ENCODE measurements around the gene TPSB2.
"Not testable (repeated sequence)": the region's sequence is repeated elsewhere in the genome, so short reads cannot be mapped to it uniquely, and the experiment has no call there.

TPSB2 gene

GRCh38 chr16:1230084-1230470 lies at the start of gene TPSB2:
TSS of gene TPSB2 (minus strand) at chr16:1230184. CDS start at chr16:1229951, 233 bp downstream.
- DNase-seq (ENCODE audit: low spot score), result not testable (repeated sequence)

DNA sequence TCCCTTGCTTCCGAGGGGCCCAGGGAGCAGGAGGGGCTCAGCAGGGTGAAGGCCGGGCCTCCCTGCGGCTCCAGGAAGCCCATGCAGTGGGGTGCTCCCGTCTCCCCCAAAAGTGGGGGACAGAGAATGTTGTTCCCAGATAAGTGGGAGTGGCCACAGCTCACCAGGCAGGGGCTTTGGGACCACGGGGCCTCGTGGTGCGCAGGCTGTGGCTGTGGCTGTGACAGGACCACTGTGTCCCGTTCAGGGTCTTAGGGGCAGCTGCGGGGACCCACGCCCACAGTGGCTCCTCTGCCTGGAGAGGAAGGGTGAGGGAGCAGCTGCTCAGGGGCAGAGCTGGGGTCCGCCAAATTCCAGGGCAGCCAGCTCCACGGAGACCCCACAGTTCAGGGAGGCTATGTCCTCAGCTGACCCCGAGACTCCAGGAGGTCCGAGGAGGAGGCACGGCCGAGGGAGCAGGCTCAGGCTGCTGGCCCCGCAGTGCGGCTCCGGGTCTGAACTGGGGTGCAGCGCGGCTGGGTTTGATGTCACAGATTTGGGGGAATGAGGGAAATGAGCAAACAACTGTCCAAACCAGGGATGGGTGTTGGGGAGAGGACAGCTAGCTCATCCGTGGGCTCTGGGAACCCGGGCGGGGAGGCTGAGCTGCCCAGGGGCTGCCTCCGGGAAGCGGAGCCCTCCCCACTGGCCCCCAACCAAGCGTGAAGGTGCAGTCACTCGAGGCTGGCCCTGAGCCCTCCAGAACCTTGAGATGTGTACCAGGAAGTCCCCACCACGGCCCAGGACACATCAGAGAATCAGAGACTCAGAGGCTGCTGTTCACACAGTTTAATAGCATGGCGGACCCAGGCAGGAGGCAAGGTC lies 49.3 kb upstream of the TPSB2 start:
- DNase-seq (ENCODE audit: low spot score), result no peak

DNA sequence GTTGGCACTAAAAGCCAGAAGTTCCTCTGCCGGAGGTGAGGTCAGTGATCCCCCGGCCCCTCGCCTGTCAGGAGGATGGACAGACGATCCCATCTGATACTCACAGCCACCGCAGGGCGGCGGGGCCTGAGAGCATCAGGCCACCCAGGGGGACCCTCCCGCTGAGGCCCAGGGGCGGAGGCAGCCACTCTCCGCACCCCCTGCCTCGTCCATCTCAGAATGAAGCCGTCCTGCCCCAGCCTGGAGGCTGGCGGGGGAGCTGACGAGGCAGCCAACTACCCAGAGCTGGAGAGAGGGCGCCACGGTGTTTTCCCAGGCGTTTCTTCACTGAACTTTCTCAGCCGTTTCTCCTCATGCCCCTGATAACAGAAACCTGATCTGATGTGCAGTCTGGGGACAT lies 48.5 kb upstream of the TPSB2 start:
- no peak for DNase-seq (ENCODE audit: low spot score)

- DNase-seq (ENCODE audit: low spot score), result no peak
Observed at GRCh38 chr16:1277617-1278282, 47.8 kb upstream of the TPSB2 start.

DNA sequence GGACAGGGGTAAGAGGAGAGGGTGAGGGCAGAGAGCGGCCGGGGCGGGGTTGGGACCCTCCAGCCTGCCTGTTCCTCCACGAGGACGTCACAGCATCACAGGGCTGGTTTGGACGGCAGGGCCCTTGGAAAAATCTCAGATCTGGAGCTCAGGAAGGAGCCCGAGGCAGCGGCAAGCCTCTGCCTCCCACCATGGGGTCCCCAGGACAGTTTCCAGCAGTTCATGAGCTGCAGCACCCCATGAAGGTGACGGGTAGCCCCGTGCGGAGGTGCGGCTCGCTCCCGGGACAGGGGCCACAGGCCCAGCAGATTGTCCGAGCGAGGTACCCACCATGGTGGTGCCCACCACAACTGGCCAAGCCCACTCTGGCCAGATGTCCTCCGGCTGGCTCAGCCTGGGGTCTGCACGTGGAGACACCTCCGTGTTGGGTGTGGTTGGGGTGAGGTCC lies 47.2 kb upstream of the TPSB2 start:
- no peak for DNase-seq (ENCODE audit: low spot score)

GRCh38 chr16:1276580-1276878 lies 46.5 kb upstream of the TPSB2 start:
- DNase-seq (ENCODE audit: low spot score), result no peak

GRCh38 chr16:1275791-1276579 lies 46.0 kb upstream of the TPSB2 start:
- no peak for DNase-seq (ENCODE audit: low spot score)

DNA sequence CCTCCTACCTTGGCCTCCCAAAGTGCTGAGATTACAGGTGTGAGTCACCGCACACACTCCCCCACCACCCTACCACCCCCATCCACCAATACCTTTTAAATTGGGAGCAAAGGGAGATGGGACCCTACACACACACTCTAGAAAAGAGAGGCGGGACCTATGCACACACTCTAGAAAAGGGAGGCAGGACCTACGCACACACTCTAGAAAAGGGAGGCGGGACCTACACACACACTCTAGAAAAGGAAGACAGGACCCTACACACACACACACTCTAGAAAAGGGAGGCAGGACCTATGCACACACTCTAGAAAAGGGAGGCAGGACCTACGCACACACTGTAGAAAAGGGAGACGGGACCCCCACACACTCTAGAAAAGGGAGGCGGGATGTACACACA lies 44.8 kb upstream of the TPSB2 start:
- DNase-seq (ENCODE audit: low spot score), result no peak

- DNase-seq (ENCODE audit: low spot score), result no peak
Observed at GRCh38 chr16:1273816-1274215, 43.8 kb upstream of the TPSB2 start.

- DNase-seq (ENCODE audit: low spot score), result no peak
Observed at GRCh38 chr16:1272453-1273198, 42.6 kb upstream of the TPSB2 start.

DNA sequence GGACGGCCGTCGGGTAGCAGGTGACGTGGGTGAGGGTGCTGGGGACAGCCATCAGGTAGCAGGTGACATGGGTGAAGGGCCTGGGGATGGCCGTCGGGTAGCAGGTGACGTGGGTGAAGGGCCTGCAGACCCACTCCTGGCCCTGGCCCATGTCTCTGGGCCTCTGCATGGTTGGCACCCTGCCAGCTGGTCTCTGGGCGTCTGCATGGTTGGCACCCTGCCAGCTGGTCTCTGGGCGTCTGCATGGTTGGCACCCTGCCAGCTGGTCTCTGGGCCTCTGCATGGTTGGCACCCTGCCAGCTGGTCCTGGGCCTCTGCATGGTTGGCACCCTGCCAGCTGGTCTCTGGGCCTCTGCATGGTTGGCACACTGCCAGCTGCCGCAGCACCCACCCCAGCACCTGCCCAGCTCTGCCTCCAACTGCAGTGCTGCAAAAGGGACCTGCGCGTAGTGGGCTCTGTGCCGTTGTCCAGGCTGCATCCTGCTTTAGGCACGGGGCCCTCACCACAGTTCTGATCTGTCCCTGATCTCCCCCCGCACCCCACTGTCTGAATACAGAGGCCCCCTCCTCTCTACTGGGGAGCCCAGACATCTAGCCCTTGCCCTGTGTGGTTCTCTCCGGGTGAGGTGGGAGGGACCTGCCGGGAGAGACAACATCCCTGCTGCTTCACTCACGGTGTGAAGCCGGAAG lies 41.9 kb upstream of the TPSB2 start:
- not testable (repeated sequence) for DNase-seq (ENCODE audit: low spot score)

DNA sequence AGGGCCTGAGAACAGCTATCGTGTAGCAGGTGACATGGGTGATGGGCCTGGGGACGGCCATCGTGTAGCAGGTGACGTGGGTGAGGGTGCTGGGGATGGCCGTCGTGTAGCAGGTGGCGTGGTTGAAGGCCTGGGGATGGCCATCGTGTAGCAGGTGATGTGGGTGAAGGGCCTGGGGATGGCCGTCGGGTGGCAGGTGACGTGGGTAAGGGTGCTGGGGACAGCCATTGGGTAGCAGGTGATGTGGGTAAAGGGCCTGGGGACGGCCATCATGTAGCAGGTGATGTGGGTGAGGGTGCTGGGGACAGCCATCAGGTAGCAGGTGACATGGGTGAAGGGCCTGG lies 41.4 kb upstream of the TPSB2 start:
- no peak for DNase-seq (ENCODE audit: low spot score)

DNA sequence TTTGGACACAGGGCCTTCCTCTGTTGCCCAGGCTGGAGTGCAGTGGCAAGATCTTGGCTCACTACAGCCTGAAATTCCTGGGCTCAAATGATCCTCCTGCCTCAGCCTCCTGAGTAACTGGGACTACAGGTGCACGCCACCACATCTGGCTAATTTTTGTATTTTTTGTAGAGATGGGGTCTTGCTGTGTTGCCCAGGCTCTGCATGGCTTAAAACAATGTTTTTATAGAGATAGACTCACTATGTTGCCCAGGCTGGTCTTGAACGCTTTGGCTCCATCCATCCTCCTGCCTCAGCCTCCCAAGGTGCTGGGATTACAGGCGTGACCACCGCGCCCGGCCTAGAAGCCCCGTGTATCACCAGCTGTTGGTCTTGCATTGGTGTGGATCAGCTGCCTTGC lies 39.4 kb upstream of the TPSB2 start:
- DNase-seq (ENCODE audit: low spot score), result not testable (repeated sequence)

- DNase-seq (ENCODE audit: low spot score), result no peak
Observed at GRCh38 chr16:1265826-1266225, 35.8 kb upstream of the TPSB2 start.

- DNase-seq (ENCODE audit: low spot score), result no peak
Observed at GRCh38 chr16:1265090-1265630, 35.2 kb upstream of the TPSB2 start.

DNA sequence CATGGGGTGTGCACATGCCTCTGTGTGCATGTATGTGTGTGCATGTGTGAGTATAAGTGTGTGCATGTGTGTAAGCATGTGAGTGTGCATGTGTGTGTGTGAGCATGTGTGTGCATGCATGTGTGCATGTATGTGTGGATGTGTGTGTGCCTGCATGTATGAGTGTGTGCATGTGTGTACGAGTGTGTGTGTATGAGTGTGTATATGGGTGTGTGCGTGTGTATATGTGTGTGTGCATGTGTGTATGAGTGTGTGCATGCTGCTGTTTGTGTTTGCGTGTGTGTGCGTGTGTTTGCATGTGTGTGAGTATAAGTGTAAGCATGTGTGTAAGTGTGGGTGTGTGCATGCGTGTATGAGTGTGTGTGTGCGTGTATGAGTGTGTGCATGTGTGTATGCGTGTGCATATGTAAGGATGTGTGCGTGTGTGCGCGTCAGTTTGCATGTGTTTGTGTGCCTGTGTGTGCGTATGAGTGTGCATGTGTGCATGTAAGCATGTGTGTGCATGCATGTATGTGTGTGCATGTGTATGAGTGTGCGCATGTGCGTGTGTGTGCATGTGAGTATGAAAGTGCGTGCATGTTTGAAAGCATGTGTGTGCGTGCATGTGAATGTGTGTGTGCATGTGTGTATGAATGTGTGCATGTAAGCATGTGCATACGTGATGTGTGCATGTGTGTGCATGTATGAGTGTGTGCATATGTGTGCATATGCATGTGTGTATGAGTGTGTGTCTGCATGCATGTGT lies 34.5 kb upstream of the TPSB2 start:
- no peak for DNase-seq (ENCODE audit: low spot score)

GRCh38 chr16:1263591-1264344 lies 33.8 kb upstream of the TPSB2 start:
- DNase-seq (ENCODE audit: low spot score), result no peak

GRCh38 chr16:1262846-1263221 lies 32.9 kb upstream of the TPSB2 start:
- no peak for DNase-seq (ENCODE audit: low spot score)

DNA sequence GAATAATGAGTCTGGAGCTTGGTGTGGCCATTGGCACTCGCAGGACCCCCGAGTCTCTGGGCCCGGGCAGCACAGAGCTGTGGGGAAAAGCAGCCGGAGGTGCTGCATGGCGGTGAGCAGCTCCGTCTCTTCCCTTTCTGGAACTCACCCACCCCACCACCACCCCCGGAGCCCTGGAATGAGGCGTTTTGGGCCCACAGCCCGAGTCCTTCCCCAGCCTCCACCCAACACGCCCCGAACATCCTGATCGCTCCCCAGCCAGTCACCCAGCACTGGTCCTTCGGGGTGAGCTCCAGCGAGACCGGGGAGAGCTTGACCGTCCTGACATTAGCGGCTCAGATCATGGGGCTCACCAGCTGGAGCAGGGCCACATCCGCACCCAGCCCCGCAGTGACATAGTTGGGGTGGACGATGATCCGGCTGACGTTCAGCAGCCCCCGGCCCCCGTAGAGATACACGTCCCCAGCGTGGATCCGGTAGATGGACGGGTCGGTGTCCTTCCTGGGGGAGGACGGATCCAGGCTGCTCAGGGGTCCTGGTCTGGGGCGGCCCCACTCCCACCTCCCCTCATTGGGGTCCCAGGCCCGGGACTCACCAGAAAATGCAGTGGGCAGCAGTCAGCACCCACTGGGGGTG lies 32.3 kb upstream of the TPSB2 start:
- DNase-seq (ENCODE audit: low spot score), result no peak
